ENCODE measurements around the gene PJA2.

PJA2 gene

GRCh38 chr5:109300367-109300766 is 109.4 kb downstream of the PJA2 start:
- no peak for TF ChIP-seq CTCF (IDR thresholded peaks at IDR 0.05)

GRCh38 chr5:109299557-109299956 is 110.2 kb downstream of the PJA2 start:
- TF ChIP-seq CTCF (IDR thresholded peaks at IDR 0.05) = no peak

GRCh38 chr5:109298794-109299193 is 111.0 kb downstream of the PJA2 start:
- no peak for TF ChIP-seq CTCF (IDR thresholded peaks at IDR 0.05)

GRCh38 chr5:109297900-109298299 is 111.9 kb downstream of the PJA2 start:
- no peak for TF ChIP-seq CTCF (IDR thresholded peaks at IDR 0.05)

GRCh38 chr5:109291090-109291489 is 118.7 kb downstream of the PJA2 start:
- TF ChIP-seq CTCF (IDR thresholded peaks at IDR 0.05) = no peak

- TF ChIP-seq CTCF (IDR thresholded peaks at IDR 0.05) = no peak
Observed at GRCh38 chr5:109290231-109290630, 119.5 kb downstream of the PJA2 start.

Measured in LNCAP (cell line).